Measurements from ENCODE around the gene RAB6B.

RAB6B gene

DNA sequence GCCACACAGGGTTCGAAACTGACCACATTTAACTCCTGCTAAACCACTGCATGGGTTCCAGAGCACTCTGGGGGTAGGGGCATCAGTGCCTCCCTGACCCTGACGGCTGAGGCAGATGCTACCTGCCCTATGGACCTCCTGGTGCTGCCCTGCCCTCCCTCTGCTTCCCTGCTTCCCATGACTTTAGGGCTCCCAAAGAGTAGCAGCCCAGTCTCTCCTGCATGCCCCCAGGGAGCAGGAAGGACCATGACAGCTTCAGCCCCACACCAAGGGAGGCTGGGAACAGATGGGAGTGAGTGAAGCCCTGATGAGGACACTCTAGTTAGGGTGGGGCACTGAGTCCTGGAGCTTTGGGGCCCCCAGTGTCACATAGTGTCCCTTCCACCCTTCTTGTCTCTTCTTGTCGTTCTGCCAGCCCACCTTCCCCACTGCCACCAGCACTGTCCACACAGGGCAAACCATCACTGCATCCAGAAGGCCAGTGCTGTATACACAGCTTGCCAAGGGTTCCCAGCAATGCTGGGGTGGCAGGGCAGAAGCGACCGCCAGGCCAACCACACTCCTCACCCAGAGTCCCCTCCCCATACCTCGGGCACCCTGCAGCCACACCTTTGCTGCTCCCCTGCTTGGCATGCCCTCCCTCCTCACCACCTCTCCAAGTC lies 59.1 kb downstream of the RAB6B start:
- no peak for DNase-seq (ENCODE audit: low spot score)

- DNase-seq (ENCODE audit: low spot score), result no peak
Measured at GRCh38 chr3:133835961-133836360, 59.7 kb downstream of the RAB6B start.

DNA sequence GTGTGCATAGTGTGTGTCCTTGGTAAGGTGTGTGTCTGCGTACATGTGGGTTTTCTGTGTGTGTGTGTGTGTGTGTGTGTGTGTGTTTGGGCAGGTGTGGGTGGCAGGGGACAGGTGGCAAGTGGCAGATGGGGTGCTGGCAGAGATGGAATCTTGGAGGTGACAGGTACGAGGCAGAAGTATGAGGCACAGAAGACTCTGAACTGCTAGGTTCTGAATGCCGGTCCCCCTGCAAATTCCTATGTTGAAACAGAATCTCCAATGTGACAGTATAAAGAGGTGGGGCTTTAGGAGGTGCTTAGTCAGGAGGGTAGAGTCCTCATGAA lies 60.3 kb downstream of the RAB6B start:
- DNase-seq (ENCODE audit: low spot score), result no peak

DNA sequence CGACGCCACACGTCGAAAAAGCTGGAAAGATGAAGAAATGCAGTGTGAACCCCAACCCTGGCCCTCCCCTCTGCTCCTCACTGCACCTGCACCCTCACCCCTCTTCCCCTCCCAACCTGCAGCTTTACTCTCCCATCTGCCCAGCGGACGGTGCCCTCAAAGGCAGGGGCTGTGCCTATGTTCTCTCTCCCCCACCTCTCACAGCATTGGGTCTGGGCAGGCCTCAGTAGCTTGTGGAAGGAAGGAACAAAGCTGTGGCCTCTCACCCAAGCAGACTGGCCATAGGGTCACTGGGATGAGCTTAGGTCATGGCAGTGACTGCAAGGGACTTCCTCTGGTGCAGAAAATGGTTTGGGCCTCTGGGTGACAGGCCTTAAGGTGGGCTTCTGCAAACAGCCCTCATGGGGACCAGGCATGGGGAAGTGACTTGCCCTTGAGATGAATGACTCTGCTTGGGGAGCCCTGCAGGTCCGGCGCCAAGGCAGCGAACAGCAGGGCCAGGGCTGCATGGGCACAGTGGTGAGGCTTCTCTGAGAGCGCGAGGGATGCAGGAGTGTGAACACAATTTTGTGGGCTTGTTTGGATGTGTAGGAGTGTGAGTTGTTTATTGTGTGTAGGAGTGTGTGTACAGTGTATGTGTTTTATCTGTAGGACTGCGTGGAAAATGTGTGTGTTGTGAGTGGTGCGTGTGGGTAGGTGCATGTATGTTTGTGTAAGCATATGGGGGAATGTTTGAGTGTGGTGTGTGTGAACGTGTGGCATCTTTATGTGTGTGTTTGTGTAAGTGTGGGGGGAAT lies 60.9 kb downstream of the RAB6B start:
- no peak for DNase-seq (ENCODE audit: low spot score)

- no peak for DNase-seq (ENCODE audit: low spot score)
Measured at GRCh38 chr3:133833880-133834620, 61.6 kb downstream of the RAB6B start.

DNA sequence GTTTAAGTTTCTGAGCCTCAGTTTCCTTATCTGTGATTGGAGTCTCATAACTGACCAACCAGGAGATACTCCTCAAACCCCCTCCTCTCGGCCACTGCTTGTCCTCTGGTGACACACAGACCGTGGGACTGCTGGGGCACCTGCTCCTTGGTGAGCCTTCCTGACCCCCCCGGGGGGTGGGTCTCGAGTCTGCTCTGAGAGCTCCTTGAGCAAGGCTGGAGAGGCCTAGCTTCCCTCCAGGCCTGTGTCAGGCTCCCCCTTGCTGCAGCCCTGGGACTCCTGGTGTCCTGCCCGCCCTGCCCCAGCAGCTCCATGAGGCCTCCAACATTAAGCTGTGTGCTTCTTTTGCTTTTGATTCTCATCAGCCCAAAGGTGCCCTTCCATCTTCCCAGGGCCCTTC lies 62.4 kb downstream of the RAB6B start:
- DNase-seq (ENCODE audit: low spot score), result no peak

- DNase-seq (ENCODE audit: low spot score), result no peak
Measured at GRCh38 chr3:133832802-133833144, 62.9 kb downstream of the RAB6B start.

DNA sequence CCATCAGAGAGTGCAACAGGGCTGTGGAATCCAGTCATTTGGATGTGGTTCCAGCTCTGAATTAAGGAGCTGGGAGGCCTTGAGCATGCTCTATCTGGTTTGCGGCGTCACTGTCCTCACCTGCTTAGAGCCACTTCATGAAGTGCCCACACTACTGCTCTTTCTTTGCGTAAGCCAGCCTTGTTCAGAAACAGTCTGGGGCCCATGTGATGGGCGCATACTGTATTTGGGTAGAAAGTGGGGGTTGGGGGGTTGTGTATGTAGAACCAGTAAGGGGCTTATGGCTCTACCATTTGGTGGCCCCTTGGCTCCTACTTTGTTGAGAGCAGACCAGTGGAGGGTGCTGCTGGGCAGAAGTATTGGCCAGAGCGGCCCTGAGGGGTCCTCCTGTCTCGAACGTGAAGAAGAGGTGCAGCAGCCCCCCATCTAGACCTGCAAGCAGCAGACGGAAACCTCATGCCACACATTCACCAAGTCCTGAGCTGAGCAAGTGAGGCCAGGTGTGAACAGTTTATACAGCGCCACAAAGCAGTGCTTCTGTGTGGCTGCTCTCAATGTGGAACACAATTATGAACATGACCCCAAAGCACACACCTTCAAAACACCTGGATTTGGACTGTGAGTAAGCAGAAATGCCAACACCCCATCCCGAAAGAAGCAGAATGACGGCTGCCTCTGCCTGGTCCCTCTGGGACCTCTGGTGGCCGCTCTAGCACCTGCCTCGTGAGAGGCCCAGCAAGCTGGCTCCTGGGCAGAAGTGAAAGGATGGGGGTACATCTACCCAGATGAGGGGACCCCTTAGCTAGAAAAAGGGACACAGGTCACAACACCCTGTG lies 63.5 kb downstream of the RAB6B start:
- no peak for DNase-seq (ENCODE audit: low spot score)

DNA sequence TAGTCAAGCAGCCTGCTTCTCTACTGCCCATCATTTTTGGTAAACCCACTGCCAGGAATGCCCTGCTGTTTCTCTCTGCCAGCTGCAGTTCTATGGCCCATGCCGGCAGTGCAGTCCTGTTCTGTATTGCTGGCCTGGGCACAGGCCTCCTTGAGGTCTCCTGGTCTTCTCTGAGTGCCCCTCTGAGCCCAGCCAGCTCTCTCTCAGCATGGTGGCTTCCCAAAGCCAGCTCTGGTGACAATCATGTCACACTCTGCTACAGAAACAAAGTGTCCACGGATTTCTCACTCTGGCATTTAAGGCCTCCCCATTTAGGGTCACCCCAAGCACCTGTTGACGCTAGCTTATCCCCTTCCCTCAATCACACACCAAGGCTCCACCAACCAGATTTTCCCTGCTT lies 65.6 kb downstream of the RAB6B start:
- no peak for DNase-seq (ENCODE audit: low spot score)

GRCh38 chr3:133829310-133829707 lies 66.4 kb downstream of the RAB6B start:
- no peak for DNase-seq (ENCODE audit: low spot score)

DNA sequence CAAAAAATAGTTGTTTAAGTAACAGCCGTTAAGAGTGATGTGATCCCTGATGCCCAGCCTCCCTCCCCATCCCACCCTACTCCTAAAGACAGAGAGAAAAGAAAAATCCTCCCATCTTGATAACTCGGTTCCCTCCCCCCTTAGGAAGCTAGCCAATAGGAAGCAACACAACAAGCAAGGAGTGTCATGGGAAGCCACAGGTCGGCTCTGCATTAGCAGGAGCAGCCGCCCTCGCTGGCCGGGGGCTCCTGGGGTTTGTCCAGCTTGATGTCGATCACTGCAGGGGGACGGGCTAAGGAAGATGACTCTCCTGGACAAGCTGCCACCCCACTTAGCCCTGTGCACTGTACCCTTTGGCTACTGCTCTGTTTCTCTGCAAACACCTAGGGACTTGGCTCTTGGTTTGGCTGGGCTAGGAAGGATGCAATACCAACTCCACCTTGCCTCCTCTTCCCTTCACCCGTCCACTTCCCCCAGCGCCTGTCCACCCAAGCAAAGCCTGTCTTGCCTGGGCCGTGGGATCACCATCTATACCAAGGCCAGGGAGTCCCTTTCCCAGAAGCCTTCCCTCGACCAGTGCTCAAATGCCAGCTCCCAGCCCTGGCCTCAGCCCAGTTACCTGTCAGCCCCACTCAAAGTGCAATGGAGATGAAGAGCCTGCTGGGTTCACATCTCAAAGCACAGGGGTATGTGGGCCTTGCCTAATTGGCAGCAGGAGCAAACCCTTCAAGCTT lies 66.9 kb downstream of the RAB6B start:
- no peak for DNase-seq (ENCODE audit: low spot score)

- DNase-seq (ENCODE audit: low spot score), result no peak
Measured at GRCh38 chr3:133827684-133828083, 68.0 kb downstream of the RAB6B start.

DNA sequence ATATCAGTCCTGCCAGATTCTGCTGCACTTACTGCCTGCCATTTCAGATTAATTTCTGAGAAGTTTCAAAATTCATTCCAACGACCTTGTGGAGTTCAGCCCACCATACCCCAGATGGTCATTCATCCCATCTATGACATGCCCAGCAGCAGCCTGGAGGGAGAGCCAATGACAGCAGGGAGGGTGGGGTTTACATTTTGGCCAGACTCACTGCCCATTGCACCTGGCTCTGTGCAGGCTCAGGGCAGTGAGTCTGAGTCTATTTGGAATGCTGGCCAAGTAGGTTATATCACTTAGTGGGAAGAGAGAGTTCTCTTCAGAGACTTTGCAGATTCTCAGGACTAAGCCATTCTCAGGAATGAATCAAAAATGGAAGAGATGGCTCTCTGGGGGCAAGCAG lies 68.5 kb downstream of the RAB6B start:
- no peak for DNase-seq (ENCODE audit: low spot score)

GRCh38 chr3:133825969-133826727 lies 69.5 kb downstream of the RAB6B start:
- DNase-seq (ENCODE audit: low spot score), result no peak

- DNase-seq (ENCODE audit: low spot score), result no peak
Measured at GRCh38 chr3:133824961-133825485, 70.7 kb downstream of the RAB6B start.

GRCh38 chr3:133821767-133822638 lies 73.7 kb downstream of the RAB6B start:
- peak; percentile 79 for DNase-seq (ENCODE audit: low spot score)

GRCh38 chr3:133820889-133821675 lies 74.6 kb downstream of the RAB6B start:
- no peak for DNase-seq (ENCODE audit: low spot score)

DNA sequence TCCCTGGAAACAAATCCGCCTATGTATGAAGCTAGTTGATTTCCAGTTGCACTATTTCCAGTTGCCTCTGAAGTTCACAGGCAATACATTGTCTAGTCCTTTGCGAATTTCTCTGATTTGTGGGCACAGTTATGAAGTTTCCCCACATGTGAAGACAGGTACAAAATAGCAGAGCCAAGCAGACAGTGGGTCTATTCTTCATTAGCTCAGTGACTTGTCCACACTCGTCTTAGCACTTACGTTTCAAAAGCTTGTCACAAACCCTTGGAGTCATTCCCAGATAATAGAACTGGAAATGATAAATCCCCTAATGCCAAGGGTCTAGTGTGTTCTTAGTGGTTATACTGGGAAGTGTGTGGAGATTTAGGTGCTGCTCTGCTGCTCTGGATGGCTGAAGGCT lies 75.6 kb downstream of the RAB6B start:
- no peak for DNase-seq (ENCODE audit: low spot score)

- no peak for DNase-seq (ENCODE audit: low spot score)
Measured at GRCh38 chr3:133815386-133815785, 80.3 kb downstream of the RAB6B start.
